ENCODE results near the gene MSI1.
A peak's percentile ranks its signal among the peaks of the same experiment; 100 is the strongest.

MSI1 gene

GRCh38 chr12:120368789-120369602, at the start of gene MSI1:
TSS of gene MSI1 (minus strand) at chr12:120369164. CDS start at chr12:120369091, 73 bp downstream.
- Histone ChIP-seq H3K27ac (no peak within 1 kb of the TSS), H3K9ac (no peak within 1 kb of the TSS), H3K79me2 (no peaks in the 10 kb centered on the region), H3K4me3 (ENCODE audit: low read depth, low read length) (peak within 1 kb of the TSS; percentile 54), H3K4me2 (ENCODE audit: low read length) (peak within 1 kb of the TSS; percentile 68), H3K9me3 (ENCODE audit: control insufficient read depth, low read length) (no peaks in the 10 kb centered on the region), H3K4me1 (peaks cover 7% of the 10 kb centered on the region), H3K36me3 (ENCODE audit: control insufficient read depth, insufficient read depth, low read length) (no peaks in the 10 kb centered on the region), H3K27me3 (ENCODE audit: control insufficient read depth, insufficient read depth, low read length) (no peaks in the 10 kb centered on the region), H2AFZ (peak within 1 kb of the TSS; percentile 82)
- no peak for TF ChIP-seq CTCF (IDR thresholded peaks at IDR 0.05)

- TF ChIP-seq CTCF (IDR thresholded peaks at IDR 0.05), result no peak
Observed at GRCh38 chr12:120417917-120418580, 49.1 kb upstream of the MSI1 start.

GRCh38 chr12:120416490-120417216, 47.7 kb upstream of the MSI1 start:
- no peak overlapping the region for H3K4me3 ChIP-seq (ENCODE audit: low read depth, low read length)
- H3K9ac ChIP-seq, result no peak overlapping the region
- no peaks in the 10 kb centered on the region for H3K4me1 ChIP-seq
- no peaks in the 10 kb centered on the region for H3K36me3 ChIP-seq (ENCODE audit: control insufficient read depth, insufficient read depth, low read length)
- H2AFZ ChIP-seq, result no peak overlapping the region
- no peaks in the 10 kb centered on the region for H3K9me3 ChIP-seq (ENCODE audit: control insufficient read depth, low read length)
- TF ChIP-seq CTCF (IDR thresholded peaks at IDR 0.05), result no peak
- no peaks in the 10 kb centered on the region for H3K27me3 ChIP-seq (ENCODE audit: control insufficient read depth, insufficient read depth, low read length)
- H3K4me2 ChIP-seq (ENCODE audit: low read length), result no peak overlapping the region
- no peak overlapping the region for H3K27ac ChIP-seq
- no peaks in the 10 kb centered on the region for H3K79me2 ChIP-seq

More at GRCh38 chr12:120417917-120418580, 49.1 kb upstream of the MSI1 start:
- Histone ChIP-seq H3K36me3 (ENCODE audit: control insufficient read depth, insufficient read depth, low read length) (no peaks in the 10 kb centered on the region), H3K27me3 (ENCODE audit: control insufficient read depth, insufficient read depth, low read length) (no peaks in the 10 kb centered on the region), H3K4me3 (ENCODE audit: low read depth, low read length) (no peak overlapping the region), H3K79me2 (no peaks in the 10 kb centered on the region), H3K9ac (no peak overlapping the region), H3K4me2 (ENCODE audit: low read length) (no peak overlapping the region), H2AFZ (no peak overlapping the region), H3K4me1 (no peaks in the 10 kb centered on the region), H3K9me3 (ENCODE audit: control insufficient read depth, low read length) (no peaks in the 10 kb centered on the region), H3K27ac (no peak overlapping the region)

DNA sequence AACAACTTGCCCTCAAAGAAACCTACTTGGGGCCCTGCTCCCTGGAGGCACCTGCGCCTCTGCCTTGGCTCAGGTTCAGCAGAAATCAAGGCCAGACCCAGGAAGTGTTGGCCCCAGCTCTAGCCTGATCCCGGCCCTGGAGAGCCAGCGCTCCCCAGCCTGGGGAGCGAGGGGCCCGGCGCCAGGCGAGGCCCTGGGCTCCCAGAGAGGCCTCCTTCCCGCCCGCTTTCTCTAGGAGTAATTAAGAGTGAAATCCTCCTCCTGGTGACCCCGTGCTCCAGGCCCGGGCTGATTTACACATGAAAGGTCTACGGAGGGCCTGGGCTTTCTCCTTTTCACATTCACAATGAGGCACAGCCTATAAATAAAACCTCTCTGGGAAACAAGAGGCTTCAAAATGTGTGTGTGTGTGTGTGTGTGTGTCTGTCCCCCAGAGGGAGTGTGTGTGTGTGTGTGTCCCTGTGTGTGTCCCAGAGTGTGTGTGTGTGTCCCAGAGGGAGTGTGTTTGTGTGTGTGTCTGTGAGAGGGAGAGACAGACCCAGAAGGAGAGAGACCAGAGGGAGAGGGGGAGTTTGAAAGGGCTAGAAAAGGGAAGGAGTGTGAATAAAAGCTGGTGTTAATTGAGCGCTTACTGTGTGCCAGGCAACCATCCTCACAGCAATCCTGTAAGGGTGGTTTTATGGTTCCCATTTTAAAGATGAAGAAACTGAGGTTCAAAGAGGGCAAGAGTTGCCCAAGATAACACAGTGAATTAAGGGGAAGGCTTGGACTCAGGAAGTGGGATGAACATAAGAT, 45.1 kb upstream of the MSI1 start:
- Histone ChIP-seq H3K79me2 (no peaks in the 10 kb centered on the region), H2AFZ (no peak overlapping the region), H3K9ac (no peak overlapping the region), H3K27me3 (ENCODE audit: control insufficient read depth, insufficient read depth, low read length) (no peaks in the 10 kb centered on the region), H3K27ac (no peak overlapping the region), H3K36me3 (ENCODE audit: control insufficient read depth, insufficient read depth, low read length) (no peaks in the 10 kb centered on the region), H3K4me1 (no peaks in the 10 kb centered on the region), H3K4me2 (ENCODE audit: low read length) (no peak overlapping the region), H3K4me3 (ENCODE audit: low read depth, low read length) (no peak overlapping the region), H3K9me3 (ENCODE audit: control insufficient read depth, low read length) (no peaks in the 10 kb centered on the region)
- no peak for TF ChIP-seq CTCF (IDR thresholded peaks at IDR 0.05)
